ENCODE data around the gene AMZ1.
A peak's percentile ranks its signal among the peaks of the same experiment; 100 is the strongest.
"Not testable (repeated sequence)": the region's sequence is repeated elsewhere in the genome, so short reads cannot be mapped to it uniquely, and the experiment has no call there.

Gene AMZ1

GRCh38 chr7:2670171-2670570 lies 17.8 kb upstream of the AMZ1 start:
- DNase-seq, result no peak

- no peak for DNase-seq
Observed at GRCh38 chr7:2670720-2671391, 17.1 kb upstream of the AMZ1 start.

GRCh38 chr7:2673214-2673613 lies 14.8 kb upstream of the AMZ1 start:
- DNase-seq, result not testable (repeated sequence)

GRCh38 chr7:2673934-2674333 lies 14.1 kb upstream of the AMZ1 start:
- no peak for DNase-seq

- no peak for DNase-seq
Observed at GRCh38 chr7:2675256-2675764, 12.7 kb upstream of the AMZ1 start.

GRCh38 chr7:2676576-2676975 lies 11.4 kb upstream of the AMZ1 start:
- not testable (repeated sequence) for DNase-seq

- not testable (repeated sequence) for DNase-seq
Observed at GRCh38 chr7:2678454-2678853, 9.5 kb upstream of the AMZ1 start.

GRCh38 chr7:2679135-2680127 lies 8.6 kb upstream of the AMZ1 start:
- DNase-seq, result not testable (repeated sequence)

- no peak for DNase-seq
Observed at GRCh38 chr7:2680256-2680655, 7.7 kb upstream of the AMZ1 start.

GRCh38 chr7:2680792-2681490 lies 7.1 kb upstream of the AMZ1 start:
- DNase-seq, result peak; percentile 34

- DNase-seq, result no peak
Observed at GRCh38 chr7:2681929-2682799, 5.8 kb upstream of the AMZ1 start.

GRCh38 chr7:2684501-2684900 lies 3.5 kb upstream of the AMZ1 start:
- DNase-seq, result no peak

GRCh38 chr7:2686101-2686500 lies 1.9 kb upstream of the AMZ1 start:
- no peak for DNase-seq

- no peak for DNase-seq
Observed at GRCh38 chr7:2687338-2687869, 598 bp upstream of the AMZ1 start.

GRCh38 chr7:2688409-2689342 lies 674 bp downstream of the AMZ1 start:
- DNase-seq, result no peak

- DNase-seq, result no peak
Observed at GRCh38 chr7:2689343-2689847, 1.4 kb downstream of the AMZ1 start.

- DNase-seq, result no peak
Observed at GRCh38 chr7:2689951-2690705, 2.1 kb downstream of the AMZ1 start.

GRCh38 chr7:2691011-2691707 lies 3.2 kb downstream of the AMZ1 start:
- no peak for DNase-seq

- DNase-seq, result not testable (repeated sequence)
Observed at GRCh38 chr7:2691932-2692439, 4.0 kb downstream of the AMZ1 start.
